ENCODE measurements around the gene RNF14. TPM values are rescaled to one million over a fixed set of nuclear protein-coding genes. Genes with fewer than 3 reads are reported as not detected.

The RNF14 gene
- total and polyA plus RNA-seq, 2 experiments from 2014 or later: 8.9 to 19.0 TPM

GRCh38 chr5:141961466-141961865 lies 7.4 kb upstream of the RNF14 start:
- no peak overlapping the region for H3K27ac ChIP-seq (ENCODE audit: low read depth)
- no peak overlapping the region for H3K4me3 ChIP-seq
- no peaks in the 10 kb centered on the region for H3K9me2 ChIP-seq (ENCODE audit: insufficient read depth)
- Mint-ChIP-seq H3K4me1 (peaks cover 37% of the 10 kb centered on the region), H3K9me3 (no peaks in the 10 kb centered on the region), H3K4me3 (no peak overlapping the region), H3K27ac (no peak overlapping the region; the same call in 1 of the 2 replicates), H3K36me3 (ENCODE audit: low read depth) (no peaks in the 10 kb centered on the region), H3K27me3 (ENCODE audit: insufficient read depth, low read depth, poor library complexity) (peaks cover 3% of the 10 kb centered on the region)
- no peaks in the 10 kb centered on the region for H4K20me1 ChIP-seq (replicated peaks; ENCODE audit: insufficient read depth)
- ATAC-seq (no peak), DNase-seq (ENCODE audit: low spot score) (no peak)
- no peak overlapping the region for H3K4me2 ChIP-seq
- H3K36me3 ChIP-seq (ENCODE audit: insufficient read depth): no peaks in the 10 kb centered on the region
- H2AFZ ChIP-seq: no peak overlapping the region
- H3K27me3 ChIP-seq (ENCODE audit: insufficient read depth): no peaks in the 10 kb centered on the region
- peaks cover 16% of the 10 kb centered on the region; the same call in 1 of the 2 replicates for H3K4me1 ChIP-seq (ENCODE audit: insufficient read depth)
- no peaks in the 10 kb centered on the region for H3K79me2 ChIP-seq (replicated peaks; ENCODE audit: insufficient read depth)
- TF ChIP-seq ZNF462 (CRISPR knock-in tag; IDR thresholded peaks at IDR 0.05) (no peak), NANOG (IDR thresholded peaks at IDR 0.05; ENCODE audit: borderline replicate concordance) (no peak), EZH2 (IDR thresholded peaks at IDR 0.05; ENCODE audit: low read depth, unreplicated experiment) (no peak), POLR2AphosphoS5 (IDR thresholded peaks at IDR 0.05; ENCODE audit: low read depth) (no peak), JUNB (IDR thresholded peaks at IDR 0.05; ENCODE audit: unreplicated experiment) (no peak), ZNF114 (CRISPR knock-in tag; IDR thresholded peaks at IDR 0.05) (no peak), ZNF331 (CRISPR knock-in tag; IDR thresholded peaks at IDR 0.05; ENCODE audit: low read depth) (no peak), ETS1 (IDR thresholded peaks at IDR 0.05) (no peak), EZH2phosphoT487 (IDR thresholded peaks at IDR 0.05; ENCODE audit: unreplicated experiment) (no peak), CTCF (conservative IDR thresholded peaks at IDR 0.05; ENCODE audit: low read depth in 2 of 2) (no peak), STAT1 (IDR thresholded peaks at IDR 0.05; ENCODE audit: unreplicated experiment) (no peak), REST (IDR thresholded peaks at IDR 0.05; ENCODE audit: unreplicated experiment) (no peak), CREB1 (CRISPR knock-in tag; IDR thresholded peaks at IDR 0.05; ENCODE audit: low read depth) (no peak)
- H3F3A ChIP-seq (replicated peaks; ENCODE audit: low read depth): no peaks in the 10 kb centered on the region
